ENCODE data around the gene NPHS2.

NPHS2 gene

GRCh38 chr1:179575497-179576314 is at the start of gene NPHS2:
Gene NPHS2 (minus strand): TSS chr1:179575948. CDS start chr1:179575864, 84 bp downstream.
- peak; percentile 26; the same call in 2 of the 3 replicates for ATAC-seq
- TF ChIP-seq ARNTL (CRISPR knock-in tag; IDR thresholded peaks at IDR 0.05; ENCODE audit: borderline replicate concordance, low read depth): no peak
- TF ChIP-seq SNAI2 (CRISPR knock-in tag; IDR thresholded peaks at IDR 0.05): no peak
- TF ChIP-seq ZNF565 (CRISPR knock-in tag; conservative IDR thresholded peaks at IDR 0.05; ENCODE audit: low read depth): no peak
- no peak for TF ChIP-seq ISL1 (CRISPR knock-in tag; IDR thresholded peaks at IDR 0.05)
- no peak for TF ChIP-seq TCF4 (CRISPR knock-in tag; IDR thresholded peaks at IDR 0.05; ENCODE audit: borderline replicate concordance)
- TF ChIP-seq OSR1 (CRISPR knock-in tag; IDR thresholded peaks at IDR 0.05): no peak
- TF ChIP-seq CSRNP3 (CRISPR knock-in tag; IDR thresholded peaks at IDR 0.05): no peak
- TF ChIP-seq RARB (CRISPR knock-in tag; IDR thresholded peaks at IDR 0.05): no peak
- TF ChIP-seq ZC3H10 (CRISPR knock-in tag; IDR thresholded peaks at IDR 0.05): no peak
- TF ChIP-seq ZNF70 (CRISPR knock-in tag; IDR thresholded peaks at IDR 0.05): no peak
- no peak for TF ChIP-seq ZFP30 (CRISPR knock-in tag; IDR thresholded peaks at IDR 0.05)
- TF ChIP-seq CREB5 (CRISPR knock-in tag; IDR thresholded peaks at IDR 0.05; ENCODE audit: low read depth): no peak
- no peak for TF ChIP-seq ZNF8 (CRISPR knock-in tag; IDR thresholded peaks at IDR 0.05)
- TF ChIP-seq CSDC2 (CRISPR knock-in tag; IDR thresholded peaks at IDR 0.05): no peak
- no peak for TF ChIP-seq TSHZ2 (CRISPR knock-in tag; IDR thresholded peaks at IDR 0.05)
- no peak for TF ChIP-seq GLIS3 (CRISPR knock-in tag; IDR thresholded peaks at IDR 0.05)

GRCh38 chr1:179612361-179612760 is 36.6 kb upstream of the NPHS2 start:
- TF ChIP-seq ZFP30 (CRISPR knock-in tag; IDR thresholded peaks at IDR 0.05): no peak
- TF ChIP-seq BACH2 (CRISPR knock-in tag; IDR thresholded peaks at IDR 0.05; ENCODE audit: borderline replicate concordance): no peak
- TF ChIP-seq ZFP3 (CRISPR knock-in tag; IDR thresholded peaks at IDR 0.05): no peak
- TF ChIP-seq ZC3H10 (CRISPR knock-in tag; IDR thresholded peaks at IDR 0.05): no peak
- TF ChIP-seq TSHZ2 (CRISPR knock-in tag; IDR thresholded peaks at IDR 0.05): no peak
- TF ChIP-seq PPARA (CRISPR knock-in tag; IDR thresholded peaks at IDR 0.05; ENCODE audit: borderline replicate concordance): no peak
- TF ChIP-seq ISL1 (CRISPR knock-in tag; IDR thresholded peaks at IDR 0.05): no peak
- TF ChIP-seq CSDC2 (CRISPR knock-in tag; IDR thresholded peaks at IDR 0.05): no peak
- no peak for TF ChIP-seq TCF4 (CRISPR knock-in tag; IDR thresholded peaks at IDR 0.05; ENCODE audit: borderline replicate concordance)
- TF ChIP-seq CSRNP3 (CRISPR knock-in tag; IDR thresholded peaks at IDR 0.05): no peak
- TF ChIP-seq POU6F1 (CRISPR knock-in tag; IDR thresholded peaks at IDR 0.05; ENCODE audit: borderline replicate concordance, low read depth): no peak
- no peak for TF ChIP-seq GLIS3 (CRISPR knock-in tag; IDR thresholded peaks at IDR 0.05)
- TF ChIP-seq SNAI2 (CRISPR knock-in tag; IDR thresholded peaks at IDR 0.05): no peak
- no peak for TF ChIP-seq PATZ1 (CRISPR knock-in tag; IDR thresholded peaks at IDR 0.05; ENCODE audit: borderline replicate concordance)
- TF ChIP-seq ZNF70 (CRISPR knock-in tag; IDR thresholded peaks at IDR 0.05): no peak
- no peak for TF ChIP-seq ZNF565 (CRISPR knock-in tag; conservative IDR thresholded peaks at IDR 0.05; ENCODE audit: low read depth)
- no peak for TF ChIP-seq ESRRG (CRISPR knock-in tag; IDR thresholded peaks at IDR 0.05)
- TF ChIP-seq ARNTL (CRISPR knock-in tag; IDR thresholded peaks at IDR 0.05; ENCODE audit: borderline replicate concordance, low read depth): no peak
- TF ChIP-seq OSR1 (CRISPR knock-in tag; IDR thresholded peaks at IDR 0.05): no peak
- no peak for ATAC-seq

Data from SK-N-SH treated with all-trans-retinoic acid at 6 μM for 48 hours (cell line).